HepG2 (cell line): ENCODE measurements around the gene ARHGAP26. TPM values are rescaled to one million over a fixed set of nuclear protein-coding genes. Genes with fewer than 3 reads are reported as not detected.

ENCODE experiments used
- ATAC-seq: fragments of 200-7000 bp; cut with Tn5 transposase; 3 replicates; pipeline ENCODE4 v1.9.1; 2020; ENCODE audit warnings: mild to moderate bottlenecking, moderate library complexity
- BruUV-seq: library from RNA; stranded (reverse); fragments of 400-500 nt; replicated peaks from 2 replicates; lab custom pipeline; 2021; lab: Mats Ljungman, UMichigan
- CTCF ChIA-PET: fragments of 300-600 bp; formaldehyde crosslinking; extraction: SDS; loops from one replicate; lab custom pipeline; 2021; ENCODE audit warnings: low total read pairs, inconsistent platforms, low intra/inter-chr PET ratio; lab: Yijun Ruan, JAX
- POLR2A ChIA-PET: fragments of 350-600 bp; sonication (Branson Sonifier 250); formaldehyde crosslinking; loops from one replicate; lab custom pipeline; 2020; ENCODE audit warnings: antibody characterized with exemption, inconsistent platforms; lab: Yijun Ruan, JAX
- DNase-seq: peaks from one replicate; pipeline ENCODE4 v3.0.0-alpha.2; 2015; ENCODE audit warnings: low spot score
- FAIRE-seq: peaks from 3 replicates; lab custom pipeline; 2011; peaks lifted over from hg19 to GRCh38; lab: Jason Lieb, UNC
- H2AFZ ChIP-seq: one replicate; pipeline ENCODE4 v1.6.1; 2011; ENCODE audit warnings: low read length, inconsistent platforms
- H3K27ac ChIP-seq: fragments of 300-600 bp; 3 replicates; pipeline ENCODE4 v1.8.0; 2011; ENCODE audit warnings: mixed run types, mild to moderate bottlenecking, mixed read lengths, low read length, inconsistent platforms; ENCODE audit not compliant: insufficient read depth; ENCODE audit errors: extremely low read length
- H3K27me3 ChIP-seq, 2 experiments: fragments of 200-600 bp in 1 of 2; 2 replicates in 1 of 2; 3 replicates in 1 of 2; pipeline versions ENCODE4 v1.6.0 to v1.8.0; 2011; ENCODE audit warnings: low read length in 2 of 2, mild to moderate bottlenecking in 2 of 2, moderate library complexity in 2 of 2, inconsistent platforms in 1 of 2; ENCODE audit not compliant: insufficient read depth in 2 of 2, control insufficient read depth in 1 of 2
- H3K36me3 ChIP-seq, 2 experiments: fragments of 200-600 bp in 1 of 2; replicated peaks in 1 of 2; 2 replicates in 1 of 2; 3 replicates in 1 of 2; pipeline versions ENCODE4 v1.5.1 to v1.8.0; 2011; ENCODE audit warnings: low read length in 2 of 2, inconsistent platforms in 1 of 2; ENCODE audit not compliant: insufficient read depth in 2 of 2, control insufficient read depth in 1 of 2
- H3K4me1 ChIP-seq: 2 replicates; pipeline ENCODE4 v1.5.1; 2012; ENCODE audit warnings: low read length, inconsistent platforms; ENCODE audit not compliant: insufficient read depth
- H3K4me2 ChIP-seq: 2 replicates; pipeline ENCODE4 v1.6.0; 2011; ENCODE audit warnings: low read depth, low read length, inconsistent platforms
- H3K4me3 ChIP-seq, 3 experiments: fragments of 200-600 bp in 1 of 3; sonication (generic), shearing (Covaris generic) in 1 of 3; replicated peaks in 1 of 3; 2 replicates each; pipeline ENCODE4 v1.5.1; 2011 to 2016; ENCODE audit warnings: low read length in 3 of 3, inconsistent platforms in 2 of 3, low read depth in 2 of 3, mild to moderate bottlenecking in 2 of 3, control low read depth in 1 of 3, mixed read lengths in 1 of 3; ENCODE audit not compliant: insufficient read depth in 1 of 3
- H3K79me2 ChIP-seq: one replicate; pipeline ENCODE4 v1.6.1; 2011; ENCODE audit warnings: low read length, inconsistent platforms; ENCODE audit not compliant: insufficient read depth
- H3K9ac ChIP-seq: 2 replicates; pipeline ENCODE4 v1.6.0; 2011; ENCODE audit warnings: mild to moderate bottlenecking, low read depth, low read length, inconsistent platforms; ENCODE audit not compliant: insufficient read depth
- H3K9me3 ChIP-seq: 2 replicates; pipeline ENCODE4 v1.5.1; 2012; ENCODE audit warnings: mild to moderate bottlenecking, low read length
- H4K20me1 ChIP-seq: 2 replicates; pipeline ENCODE4 v1.6.0; 2011; ENCODE audit warnings: inconsistent platforms, mild to moderate bottlenecking, low read length, moderate library complexity; ENCODE audit not compliant: insufficient read depth
- ARID3A ChIP-seq: IDR thresholded peaks from 2 replicates; pipeline ENCODE4 v1.6.1; 2012; ENCODE audit warnings: low read depth, low read length, improper control_type of control experiment
- GABPB1 ChIP-seq: IDR thresholded peaks from 2 replicates; pipeline ENCODE4 v1.6.1; 2016; ENCODE audit warnings: mild to moderate bottlenecking, missing genetic modification reagents, moderate library complexity, missing compliant biosample characterization
- GATA4 ChIP-seq: sonication (generic); IDR thresholded peaks from 2 replicates; pipeline ENCODE4 v1.6.1; 2016; ENCODE audit warnings: antibody characterized with exemption, low read depth, borderline replicate concordance
- KLF15 ChIP-seq: sonication (generic); formaldehyde crosslinking; IDR thresholded peaks from 2 replicates; pipeline ENCODE4 v1.8.1; 2023; ENCODE audit warnings: borderline replicate concordance, mild to moderate bottlenecking, inconsistent platforms, missing genetic modification reagents, mixed read lengths
- ZNF354B ChIP-seq: sonication (generic); formaldehyde crosslinking; IDR thresholded peaks from 2 replicates; pipeline ENCODE4 v1.8.0; 2022; ENCODE audit warnings: mild to moderate bottlenecking, missing genetic modification reagents
- ZNF549 ChIP-seq: sonication (generic); formaldehyde crosslinking; IDR thresholded peaks from 2 replicates; pipeline ENCODE4 v1.5.0; 2020; ENCODE audit warnings: missing genetic modification reagents
- ZNF609 ChIP-seq: sonication (generic); formaldehyde crosslinking; IDR thresholded peaks from 2 replicates; pipeline ENCODE4 v1.4.0; 2020; ENCODE audit warnings: mild to moderate bottlenecking, missing genetic modification reagents, borderline replicate concordance
- ZNF615 ChIP-seq: sonication (generic); formaldehyde crosslinking; IDR thresholded peaks from 2 replicates; pipeline ENCODE4 v1.5.0; 2020; ENCODE audit warnings: mild to moderate bottlenecking, missing genetic modification reagents, borderline replicate concordance
- ZNF770 ChIP-seq: sonication (generic); formaldehyde crosslinking; IDR thresholded peaks from 2 replicates; pipeline ENCODE4 v1.5.0; 2020; ENCODE audit warnings: mild to moderate bottlenecking, missing genetic modification reagents
- WGBS: methylation state at CpG from one replicate; pipeline ENCODE4 v1.1.6; 2017; ENCODE audit warnings: low lambda C conversion rate; 5-methylcytosine and 5-hydroxymethylcytosine counted together
- in situ Hi-C: cut with HindIII; loops from 2 replicates; pipeline ENCODE4 v1.10.0; 2017; ENCODE audit warnings: low pct_unique_long_range_greater_than_20kb; ENCODE audit not compliant: extremely low pct_ligation_motif_present
- intact Hi-C: fragments of 100-400 bp; cut with micrococcal nuclease; formaldehyde crosslinking; loops from one replicate; pipeline ENCODE4 v1.10.0; 2022; ENCODE audit not compliant: unreplicated experiment
- polyA plus RNA-seq, 8 experiments: library from polyadenylated mRNA; depleted of rRNA in 3 of 8; stranded (reverse) in 7 of 8; unstranded in 1 of 8; fragments of >200 nt; fragmentation: Illumina TruSeq in 4 of 8; extraction: Trizol in 4 of 8; gene quantifications; 2 replicates each; pipeline versions ENCODE4 v1.2.1 to v1.2.3, GENCODE V29; 2011 to 2016; ENCODE audit warnings: low read depth in 4 of 8, missing spikeins in 1 of 8, mixed read lengths in 1 of 8; ENCODE audit not compliant: insufficient read depth in 1 of 8
- total RNA-seq, 5 experiments: library from RNA; depleted of rRNA; stranded (reverse); fragments of >200 nt; fragmentation: Illumina TruSeq; extraction: Trizol; gene quantifications; 2 replicates each; pipeline ENCODE4 v1.2.3, GENCODE V29; 2016; ENCODE audit warnings: low read depth in 1 of 5

Gene ARHGAP26
- total and polyA plus RNA-seq, 2 of the 13 experiments (the other 11 are each of a cell fraction or from before 2014, with no cell fraction given), result 9.6 to 18.2 TPM

- TF ChIP-seq ZNF770, result no peak
- TF ChIP-seq, all 625 proteins: peak for 0
Measured at GRCh38 chr5:143059976-143060765, 290.0 kb downstream of the ARHGAP26 start (continued).

GRCh38 chr5:143061161-143061945 lies 291.2 kb downstream of the ARHGAP26 start:
- Histone ChIP-seq H3K9ac (no peak overlapping the region), H3K79me2 (no peaks in the 10 kb centered on the region), H2AFZ (no peak overlapping the region), H3K27me3 (no peaks in the 10 kb centered on the region), H3K4me3 (no peak overlapping the region), H3K9me3 (no peaks in the 10 kb centered on the region), H3K27ac (no peak overlapping the region), H4K20me1 (no peaks in the 10 kb centered on the region), H3K36me3 (peaks cover 7 to 19% of the 10 kb centered on the region in 2 experiments; a peak in 3 of 5 replicates), H3K4me2 (no peak overlapping the region), H3K4me1 (no peaks in the 10 kb centered on the region)
- POLR2A ChIA-PET, result no interaction called here
- no TSS peak for BruUV-seq
- ATAC-seq (no peak), FAIRE-seq (no peak), DNase-seq (no peak)
- intact Hi-C loops (no loop called here), in situ Hi-C loops (no loop called here)
- 97% methylated on average over 5 of the region's 5 CpGs for WGBS
- CTCF ChIA-PET, result no interaction called here
- TF ChIP-seq ZNF354B (CRISPR knock-in tag), result no peak
- TF ChIP-seq ZNF609, result no peak
- TF ChIP-seq GATA4, result no peak
- no peak for TF ChIP-seq KLF15 (CRISPR knock-in tag)
- no peak for TF ChIP-seq ZNF549
- TF ChIP-seq GABPB1 (CRISPR knock-in tag), result no peak
- no peak for TF ChIP-seq ARID3A
- no peak for TF ChIP-seq ZNF615 (CRISPR knock-in tag)
